H1 (cell line): ENCODE data around the gene MOCS3. TPM values are rescaled to one million over a fixed set of nuclear protein-coding genes. Genes with fewer than 3 reads are reported as not detected.

ENCODE experiments used
- CTCF ChIA-PET: fragments of 300-600 bp; sonication (Branson Sonifier 250); formaldehyde crosslinking; loops from one replicate; lab custom pipeline; 2021; ENCODE audit not compliant: partially characterized antibody; lab: Charles Lee
- POLR2A ChIA-PET: fragments of 300-600 bp; sonication (Branson Sonifier 250); formaldehyde crosslinking; loops from one replicate; lab custom pipeline; 2021; ENCODE audit warnings: inconsistent platforms; ENCODE audit not compliant: partially characterized antibody; lab: Charles Lee
- DNase-seq, 2 experiments: peaks; one replicate each; pipeline versions ENCODE4 v3.0.0 to v3.0.0-alpha.2; 2010 to 2022; ENCODE audit warnings: low spot score in 2 of 2, low read depth in 1 of 2, mixed read lengths in 1 of 2
- FAIRE-seq: peaks from 2 replicates; lab custom pipeline; 2011; peaks lifted over from hg19 to GRCh38; lab: Jason Lieb, UNC
- H2AFZ ChIP-seq: 2 replicates; pipeline ENCODE4 v1.8.1; 2012; ENCODE audit warnings: low read length, inconsistent platforms
- H2AK5ac ChIP-seq: 2 replicates; pipeline ENCODE4 v1.6.1; 2013; ENCODE audit warnings: low read depth, low read length
- H2BK120ac ChIP-seq: replicated peaks from 2 replicates; pipeline ENCODE3; 2013; ENCODE audit warnings: low read depth, low read length, inconsistent platforms
- H2BK12ac ChIP-seq: 2 replicates; pipeline ENCODE4 v1.6.1; 2013; ENCODE audit warnings: low read depth, low read length
- H2BK15ac ChIP-seq: 2 replicates; pipeline ENCODE4 v1.6.1; 2013; ENCODE audit warnings: low read length
- H2BK20ac ChIP-seq: 2 replicates; pipeline ENCODE4 v1.6.1; 2013; ENCODE audit warnings: low read length
- H2BK5ac ChIP-seq: 2 replicates; pipeline ENCODE4 v1.6.1; 2013; ENCODE audit warnings: low read depth, low read length
- H3K14ac ChIP-seq: 2 replicates; pipeline ENCODE4 v1.6.1; 2013; ENCODE audit warnings: inconsistent platforms; ENCODE audit not compliant: insufficient read length
- H3K18ac ChIP-seq: 2 replicates; pipeline ENCODE4 v1.6.1; 2013; ENCODE audit warnings: low read length; ENCODE audit errors: extremely low read depth
- H3K23ac ChIP-seq: 2 replicates; pipeline ENCODE4 v1.6.1; 2013; ENCODE audit warnings: inconsistent platforms; ENCODE audit not compliant: insufficient read length
- H3K23me2 ChIP-seq: 2 replicates; pipeline ENCODE4 v1.6.1; 2013; ENCODE audit warnings: low read depth, low read length
- H3K27ac ChIP-seq: 2 replicates; pipeline ENCODE4 v1.6.1; 2011; ENCODE audit warnings: low read depth, low read length, inconsistent platforms
- H3K27me3 ChIP-seq, 4 experiments: replicated peaks in 1 of 4; 1 replicate in 1 of 4; 2 replicates in 3 of 4; pipeline versions ENCODE4 v1.6.1 to v1.8.1; 2011 to 2013; ENCODE audit warnings: low read length in 3 of 4, mild to moderate bottlenecking in 3 of 4, inconsistent platforms in 2 of 4, mixed read lengths in 2 of 4, moderate library complexity in 1 of 4; ENCODE audit not compliant: control insufficient read depth in 3 of 4, insufficient read depth in 3 of 4; ENCODE audit errors: extremely low read depth in 1 of 4
- H3K36me3 ChIP-seq, 4 experiments: 2 replicates each; pipeline versions ENCODE4 v1.6.1 to v1.8.1; 2011 to 2013; ENCODE audit warnings: mild to moderate bottlenecking in 4 of 4, low read length in 3 of 4, moderate library complexity in 2 of 4, control low read depth in 1 of 4, inconsistent platforms in 1 of 4; ENCODE audit not compliant: insufficient read depth in 4 of 4, control insufficient read depth in 2 of 4
- H3K4ac ChIP-seq: replicated peaks from 2 replicates; pipeline ENCODE3; 2013; ENCODE audit warnings: low read length, low read depth, mixed read lengths, inconsistent platforms; ENCODE audit not compliant: insufficient read length
- H3K4me1 ChIP-seq, 4 experiments: replicated peaks in 1 of 4; 1 replicate in 1 of 4; 2 replicates in 3 of 4; pipeline versions ENCODE4 v1.6.1 to v1.8.1; 2011 to 2013; ENCODE audit warnings: low read length in 3 of 4, inconsistent platforms in 2 of 4, mixed read lengths in 1 of 4; ENCODE audit not compliant: insufficient read depth in 4 of 4, control insufficient read depth in 3 of 4
- H3K4me2 ChIP-seq, 2 experiments: 2 replicates each; pipeline versions ENCODE4 v1.6.1 to v1.8.1; 2011 to 2013; ENCODE audit warnings: low read depth in 2 of 2, low read length in 2 of 2, control low read depth in 1 of 2, inconsistent platforms in 1 of 2, mild to moderate bottlenecking in 1 of 2; ENCODE audit not compliant: insufficient read depth in 1 of 2
- H3K4me3 ChIP-seq, 4 experiments: fragments of 200-600, 300-600 bp in 1 of 4; sonication (generic), shearing (Covaris generic), sonication (Bioruptor Twin) in 1 of 4; 2 replicates each; pipeline versions ENCODE4 v1.5.1 to v1.8.1; 2011 to 2016; ENCODE audit warnings: low read length in 4 of 4, low read depth in 3 of 4, control low read depth in 2 of 4, inconsistent platforms in 2 of 4, mild to moderate bottlenecking in 2 of 4, mixed read lengths in 1 of 4, moderate library complexity in 1 of 4; ENCODE audit not compliant: insufficient read depth in 2 of 4; ENCODE audit errors: extremely low read depth in 1 of 4
- H3K56ac ChIP-seq: replicated peaks from 2 replicates; pipeline ENCODE3; 2013; ENCODE audit warnings: low read depth, mild to moderate bottlenecking, mixed read lengths, low read length, inconsistent platforms; ENCODE audit not compliant: insufficient read length
- H3K79me1 ChIP-seq: 2 replicates; pipeline ENCODE4 v1.6.1; 2013; ENCODE audit warnings: low read depth, low read length, control low read depth
- H3K79me2 ChIP-seq, 2 experiments: 2 replicates each; pipeline versions ENCODE4 v1.6.1 to v1.8.1; 2012 to 2013; ENCODE audit warnings: low read length in 2 of 2, mild to moderate bottlenecking in 2 of 2, inconsistent platforms in 1 of 2; ENCODE audit not compliant: insufficient read depth in 2 of 2, control insufficient read depth in 1 of 2
- H3K9ac ChIP-seq, 4 experiments: replicated peaks in 1 of 4; 1 replicate in 1 of 4; 2 replicates in 3 of 4; pipeline versions ENCODE4 v1.6.1 to v1.8.1; 2011 to 2013; ENCODE audit warnings: low read depth in 3 of 4, low read length in 3 of 4, control low read depth in 2 of 4, mild to moderate bottlenecking in 2 of 4, moderate library complexity in 2 of 4, inconsistent platforms in 1 of 4; ENCODE audit errors: extremely low read depth in 1 of 4
- H3K9me3 ChIP-seq, 2 experiments: 2 replicates each; pipeline versions ENCODE4 v1.6.1 to v1.8.1; 2012 to 2013; ENCODE audit warnings: mild to moderate bottlenecking in 2 of 2, moderate library complexity in 2 of 2, control low read depth in 1 of 2, inconsistent platforms in 1 of 2, low read depth in 1 of 2, low read length in 1 of 2, mixed read lengths in 1 of 2; ENCODE audit not compliant: insufficient read depth in 2 of 2
- H4K20me1 ChIP-seq, 2 experiments: replicated peaks in 1 of 2; 2 replicates each; pipeline versions ENCODE3 to v1.8.1; 2011 to 2013; ENCODE audit warnings: inconsistent platforms in 2 of 2, low read length in 2 of 2, mild to moderate bottlenecking in 1 of 2; ENCODE audit not compliant: insufficient read depth in 2 of 2, control insufficient read depth in 1 of 2
- H4K5ac ChIP-seq: 2 replicates; pipeline ENCODE4 v1.6.1; 2013; ENCODE audit warnings: low read length, low read depth, mixed read lengths, inconsistent platforms; ENCODE audit not compliant: insufficient read length
- H4K8ac ChIP-seq: 2 replicates; pipeline ENCODE4 v1.8.0; 2013; ENCODE audit warnings: mild to moderate bottlenecking, moderate library complexity, low read length, inconsistent platforms; ENCODE audit not compliant: insufficient read depth; ENCODE audit errors: extremely low read depth
- H4K91ac ChIP-seq: replicated peaks from 2 replicates; pipeline ENCODE3; 2013; ENCODE audit warnings: low read length, mixed read lengths, inconsistent platforms; ENCODE audit not compliant: insufficient read length
- BACH1 ChIP-seq: IDR thresholded peaks from 2 replicates; pipeline ENCODE4 v1.6.1; 2012; ENCODE audit warnings: low read length, improper control_type of control experiment
- CTBP2 ChIP-seq: IDR thresholded peaks from 2 replicates; pipeline ENCODE4 v1.7.0; 2011; ENCODE audit warnings: borderline replicate concordance, mild to moderate bottlenecking, moderate library complexity, mixed read lengths, low read length; ENCODE audit not compliant: insufficient read depth, insufficient read length
- POLR2AphosphoS5 ChIP-seq: IDR thresholded peaks from 2 replicates; pipeline ENCODE4 v1.6.1; 2011; ENCODE audit warnings: low read depth, low read length
- SAP30 ChIP-seq: fragments of 300-600 bp; sonication (generic); IDR thresholded peaks from 2 replicates; pipeline ENCODE4 v1.7.1; 2012; ENCODE audit warnings: low read length, moderate library complexity, mild to moderate bottlenecking, inconsistent platforms; ENCODE audit not compliant: insufficient read depth, insufficient replicate concordance
- TBP ChIP-seq: IDR thresholded peaks from 2 replicates; pipeline ENCODE4 v1.6.1; 2011; ENCODE audit warnings: low read depth, low read length, improper control_type of control experiment
- WGBS, 2 experiments: shearing (Covaris generic) in 1 of 2; methylation state at CpG; one replicate each; pipeline versions ENCODE4 v1.1.6 to v1.1.7; 2013 to 2015; ENCODE audit warnings: low lambda C conversion rate in 2 of 2, mixed read lengths in 2 of 2, inconsistent platforms in 1 of 2, low coverage in 1 of 2, missing lambda C conversion rate in 1 of 2; ENCODE audit not compliant: insufficient replicate concordance in 2 of 2, insufficient coverage in 1 of 2, insufficient read length in 1 of 2; ENCODE audit errors: extremely low coverage in 1 of 2, missing lambda C conversion rate in 1 of 2; 5-methylcytosine and 5-hydroxymethylcytosine counted together
- polyA plus RNA-seq, 7 experiments: library from polyadenylated mRNA; depleted of rRNA in 3 of 7; stranded (reverse) in 5 of 7; unstranded in 2 of 7; fragments of >200 nt in 5 of 7; fragments of 200-250 nt in 2 of 7; gene quantifications; 1 replicate in 5 of 7; 2 replicates in 1 of 7; 4 replicates in 1 of 7; pipeline versions ENCODE4 v1.2.1 to v1.2.3, GENCODE V29; 2011 to 2013; ENCODE audit warnings: missing spikeins in 2 of 7, mixed read lengths in 2 of 7
- total RNA-seq: library from RNA; stranded (reverse); fragmentation: NEBNext Ultra II Directional; extraction: Animal tissue kit (Norgen Biotek cat#: 25700); gene quantifications from 2 replicates; pipeline ENCODE4 v1.2.1, GENCODE V29; 2021
- TF ChIP-seq, protein P1 (sequence below), 3 experiments: IDR thresholded peaks; 1 replicate in 2 of 3; 2 replicates in 1 of 3; pipeline versions ENCODE4 v1.5.1 to v1.6.1; 2011; ENCODE audit warnings: low read length in 3 of 3, mild to moderate bottlenecking in 3 of 3, inconsistent platforms in 2 of 3, low read depth in 1 of 3, moderate library complexity in 1 of 3; ENCODE audit not compliant: insufficient read depth in 1 of 3; ENCODE audit errors: control extremely low read depth in 1 of 3

MOCS3 gene
- total and polyA plus RNA-seq, 2 of the 8 experiments (the other 6 are each of a cell fraction or from before 2014, with no cell fraction given) = 6.2 to 6.3 TPM

GRCh38 chr20:50924261-50924920 is 34.2 kb upstream of the MOCS3 start:
- ChIA-PET CTCF (interaction anchor here (0.6 to 1.6 kb wide), 8 partner anchors 13 to 297 kb away, joined by 3 to 5 read pairs (median 3); partner anchors contain the start of gene BCAS4), POLR2A (interaction anchor here (0.7 to 13.9 kb wide), 10 partner anchors 13 to 130 kb away, joined by 3 to 206 read pairs (median 4); partner anchors contain the start of gene BCAS4)
- TF ChIP-seq, protein P1, sequence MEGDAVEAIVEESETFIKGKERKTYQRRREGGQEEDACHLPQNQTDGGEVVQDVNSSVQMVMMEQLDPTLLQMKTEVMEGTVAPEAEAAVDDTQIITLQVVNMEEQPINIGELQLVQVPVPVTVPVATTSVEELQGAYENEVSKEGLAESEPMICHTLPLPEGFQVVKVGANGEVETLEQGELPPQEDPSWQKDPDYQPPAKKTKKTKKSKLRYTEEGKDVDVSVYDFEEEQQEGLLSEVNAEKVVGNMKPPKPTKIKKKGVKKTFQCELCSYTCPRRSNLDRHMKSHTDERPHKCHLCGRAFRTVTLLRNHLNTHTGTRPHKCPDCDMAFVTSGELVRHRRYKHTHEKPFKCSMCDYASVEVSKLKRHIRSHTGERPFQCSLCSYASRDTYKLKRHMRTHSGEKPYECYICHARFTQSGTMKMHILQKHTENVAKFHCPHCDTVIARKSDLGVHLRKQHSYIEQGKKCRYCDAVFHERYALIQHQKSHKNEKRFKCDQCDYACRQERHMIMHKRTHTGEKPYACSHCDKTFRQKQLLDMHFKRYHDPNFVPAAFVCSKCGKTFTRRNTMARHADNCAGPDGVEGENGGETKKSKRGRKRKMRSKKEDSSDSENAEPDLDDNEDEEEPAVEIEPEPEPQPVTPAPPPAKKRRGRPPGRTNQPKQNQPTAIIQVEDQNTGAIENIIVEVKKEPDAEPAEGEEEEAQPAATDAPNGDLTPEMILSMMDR (IDR thresholded peaks at IDR 0.05; ENCODE audit: control extremely low read depth in 1 of 3, insufficient read depth in 1 of 3, low read depth in 1 of 3, low read length in 3 of 3) = no peak
- TF ChIP-seq TBP = no peak
- TF ChIP-seq SAP30 = no peak
- TF ChIP-seq BACH1 = no peak
- peak; percentile 21; the same call in 1 of the 2 replicates for TF ChIP-seq POLR2AphosphoS5
- no peak for TF ChIP-seq CTBP2
- peaks cover 7 to 61% (median 14%) of the 10 kb centered on the region in 4 experiments; a peak in 7 of 8 replicates for H3K36me3 ChIP-seq
- no peak overlapping the region for H3K14ac ChIP-seq
- WGBS, 2 experiments = 85% methylated on average over 2 of the region's 2 CpGs; no CpG with 5 or more reads in 1 of the 2 experiments
- DNase-seq = no peak
- H4K8ac ChIP-seq = no peak overlapping the region
- no peak overlapping the region for H3K9ac ChIP-seq
- H3K18ac ChIP-seq = no peak overlapping the region
- H2BK20ac ChIP-seq = no peak overlapping the region
- no peaks in the 10 kb centered on the region for H3K23me2 ChIP-seq
- H3K27ac ChIP-seq = no peak overlapping the region
- H2BK120ac ChIP-seq = no peak overlapping the region
- no peak overlapping the region for H2BK15ac ChIP-seq
- no peak overlapping the region for H3K56ac ChIP-seq
- no peaks in the 10 kb centered on the region for H3K27me3 ChIP-seq
- FAIRE-seq = no peak
- H4K5ac ChIP-seq = no peak overlapping the region
- no peak overlapping the region for H3K4me2 ChIP-seq
- H3K4me3 ChIP-seq = no peak overlapping the region
- H3K4me1 ChIP-seq = peaks cover 4 to 20% (median 10%) of the 10 kb centered on the region in 4 experiments; a peak in 6 of 7 replicates
- H2BK5ac ChIP-seq = no peak overlapping the region
- H3K4ac ChIP-seq = no peak overlapping the region
- H2AK5ac ChIP-seq = no peak overlapping the region
- H4K91ac ChIP-seq = no peak overlapping the region
- H3K9me3 ChIP-seq = no peaks in the 10 kb centered on the region
- H3K79me1 ChIP-seq = peaks cover 2% of the 10 kb centered on the region; the same call in 1 of the 2 replicates
- no peak overlapping the region for H2AFZ ChIP-seq
- H3K23ac ChIP-seq = no peak overlapping the region
- peaks cover 77 to 100% of the 10 kb centered on the region in 2 experiments for H3K79me2 ChIP-seq
- no peak overlapping the region for H2BK12ac ChIP-seq
- peaks cover 44 to 65% of the 10 kb centered on the region in 2 experiments for H4K20me1 ChIP-seq
